RPMI7951 (cell line): ENCODE data around the gene MBNL1. TPM values are rescaled to one million over a fixed set of nuclear protein-coding genes. Genes with fewer than 3 reads are reported as not detected.
"Not testable (repeated sequence)": the region's sequence is repeated elsewhere in the genome, so short reads cannot be mapped to it uniquely, and the experiment has no call there.

ENCODE experiments used
- DNase-seq: peaks from one replicate; pipeline ENCODE4 v3.0.0-alpha.2; 2012; ENCODE audit warnings: low read depth
- total RNA-seq: library from RNA; depleted of rRNA; stranded (reverse); fragments of >200 nt; shearing (Covaris generic); gene quantifications from 2 replicates; pipeline ENCODE4 v1.2.3, GENCODE V29; 2014

The MBNL1 gene
- total RNA-seq, 1 experiment from 2014 or later: 318 TPM

- DNase-seq: no peak
These were observed 107.8 kb downstream of the MBNL1 start for GRCh38 chr3:152376351-152377183.

GRCh38 chr3:152377184-152377570 lies 108.4 kb downstream of the MBNL1 start:
- DNase-seq: no peak

DNA sequence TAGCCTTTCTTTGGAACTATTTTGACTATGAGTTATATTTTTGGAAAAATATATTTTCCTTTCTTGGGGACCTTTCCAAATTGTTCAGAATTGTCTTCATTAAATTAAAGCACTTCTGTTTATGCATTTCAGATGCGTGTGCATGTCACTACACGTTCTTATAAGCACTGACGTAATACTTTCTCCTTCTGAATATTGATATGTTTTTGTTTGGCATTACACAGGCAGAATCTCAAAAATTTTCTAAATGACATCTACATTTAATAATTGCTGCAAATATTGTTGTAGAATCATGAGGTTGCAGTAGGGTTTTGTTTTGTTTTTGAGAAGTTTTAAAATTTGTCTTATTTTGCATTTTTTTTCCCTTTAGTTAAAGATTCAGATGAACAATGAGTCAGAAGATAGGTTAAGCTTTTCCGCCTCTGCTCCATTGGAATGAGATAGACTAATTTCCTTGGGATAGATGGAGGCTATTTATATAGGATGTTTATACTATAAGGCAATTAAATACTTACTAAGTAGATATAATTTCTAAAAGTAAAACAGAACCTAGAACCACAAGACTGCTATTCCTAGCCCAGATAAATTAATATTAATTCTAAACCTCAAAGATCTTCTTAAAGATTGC lies 110.8 kb downstream of the MBNL1 start:
- DNase-seq: no peak

DNA sequence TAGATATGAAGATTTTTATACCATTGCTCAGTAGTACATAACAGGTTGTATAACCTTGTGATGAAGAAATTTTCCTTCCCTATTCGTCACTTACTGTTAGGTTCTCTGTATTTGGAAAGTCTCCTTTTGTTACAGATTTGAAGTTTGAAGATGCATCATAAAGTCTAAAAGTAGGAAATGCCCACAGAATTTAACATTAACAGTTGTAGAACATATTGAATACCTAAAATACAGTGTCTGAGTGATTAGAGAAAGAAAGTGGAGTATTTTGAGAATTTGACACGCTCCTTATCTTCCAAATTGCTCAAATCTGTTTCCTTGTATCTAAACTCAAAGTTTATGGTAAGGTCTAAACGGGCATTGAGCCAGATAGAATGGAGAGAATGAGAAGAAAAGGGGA lies 111.3 kb downstream of the MBNL1 start:
- no peak for DNase-seq

- DNase-seq: no peak
These were observed 113.2 kb downstream of the MBNL1 start for GRCh38 chr3:152381881-152382295.

DNA sequence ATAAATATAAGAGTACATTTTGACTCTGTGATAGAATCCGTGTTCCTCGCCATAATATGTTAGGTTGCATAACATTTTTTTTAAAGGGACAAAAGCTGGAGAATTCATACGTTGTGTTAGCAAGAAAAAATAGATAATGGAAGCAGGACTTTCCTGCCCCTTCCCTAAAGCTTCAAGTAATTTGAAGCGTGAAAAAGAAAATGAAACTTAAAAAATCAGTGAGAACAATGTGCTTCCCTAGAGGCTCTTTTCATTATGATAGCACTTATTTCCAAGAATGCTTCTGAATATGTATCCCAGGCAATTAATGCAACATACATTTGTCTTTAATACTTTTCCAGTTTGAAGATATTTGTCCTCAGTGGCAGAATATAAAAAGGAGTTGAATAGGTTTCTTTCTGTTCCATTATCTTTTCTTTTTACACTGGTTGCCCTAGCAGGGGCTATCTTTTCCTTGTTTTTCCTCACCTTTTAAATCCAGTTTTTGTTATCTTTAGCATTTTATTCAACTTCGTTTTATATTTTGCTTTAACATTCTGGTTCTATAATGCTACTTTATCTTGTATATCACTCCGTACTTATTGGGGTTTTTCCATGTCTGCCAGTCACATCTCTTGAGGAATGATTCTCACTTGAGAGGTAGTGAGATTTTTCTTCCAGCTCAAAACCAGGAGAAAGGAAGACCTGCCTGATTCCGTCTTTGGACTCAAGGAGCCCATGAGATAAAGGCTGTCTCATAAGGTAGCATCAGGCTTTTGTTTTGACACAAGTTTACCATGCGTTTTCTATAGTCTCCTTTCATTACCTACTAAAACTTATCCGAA lies 113.8 kb downstream of the MBNL1 start:
- peak; percentile 62 for DNase-seq

- no peak for DNase-seq
These were observed 114.4 kb downstream of the MBNL1 start for GRCh38 chr3:152383136-152383606.

DNA sequence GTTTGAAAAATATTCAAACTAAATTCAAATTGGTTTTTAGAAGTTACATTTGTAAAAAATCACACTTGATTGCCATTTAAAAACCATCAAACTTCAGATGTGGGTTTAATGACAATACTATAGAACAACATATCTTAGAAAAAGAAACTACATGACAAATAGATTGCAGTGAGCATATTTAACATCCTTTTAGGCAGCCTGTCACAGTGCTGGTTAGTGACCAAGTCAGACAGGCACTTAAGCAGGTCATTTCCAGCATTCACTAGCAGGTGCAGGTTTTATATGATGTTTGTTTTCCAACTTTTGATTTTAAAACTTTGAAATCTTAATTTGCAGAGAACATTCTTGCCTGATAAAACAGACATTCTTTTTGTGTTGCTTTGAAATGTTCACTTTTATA lies 115.7 kb downstream of the MBNL1 start:
- no peak for DNase-seq

DNA sequence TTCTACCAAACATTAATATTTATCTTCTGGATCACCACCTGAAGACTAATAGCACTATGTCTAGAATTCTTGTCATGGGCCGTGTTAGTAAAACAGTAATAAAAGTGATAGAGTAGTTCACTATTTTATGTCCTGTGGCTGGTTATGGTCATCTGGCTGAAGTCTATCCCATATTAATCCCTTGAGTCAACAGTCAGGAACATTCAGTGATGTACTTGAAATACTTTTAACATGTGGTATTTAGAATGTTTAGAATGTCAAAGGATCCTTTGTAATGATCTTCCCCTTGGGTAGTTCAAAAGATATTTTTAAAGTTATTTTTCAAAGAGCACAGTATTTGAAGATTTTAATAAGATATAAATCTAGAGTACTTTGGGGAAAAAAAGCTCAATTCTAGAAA lies 117.0 kb downstream of the MBNL1 start:
- DNase-seq: peak; percentile 42

GRCh38 chr3:152386208-152386607 lies 117.5 kb downstream of the MBNL1 start:
- DNase-seq: no peak

DNA sequence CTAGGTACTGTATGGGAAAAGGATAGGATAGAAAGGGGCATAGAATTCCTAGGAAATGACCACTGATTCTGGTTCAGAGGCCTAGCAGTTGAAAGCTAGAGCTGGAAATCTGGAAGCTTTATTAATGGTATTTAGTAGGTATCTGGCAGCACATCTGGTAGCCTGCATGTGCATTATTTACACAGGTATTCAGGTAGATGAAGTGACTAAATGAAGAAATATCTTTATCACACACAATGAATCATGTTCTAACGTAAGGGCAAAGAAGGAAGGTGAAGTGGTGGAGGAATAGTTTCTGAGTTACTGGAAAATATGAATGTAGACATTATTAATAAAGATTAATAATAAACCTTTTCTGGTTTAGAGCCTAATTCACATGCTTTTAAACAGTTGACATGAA lies 119.9 kb downstream of the MBNL1 start:
- no peak for DNase-seq

GRCh38 chr3:152389316-152389934 lies 120.7 kb downstream of the MBNL1 start:
- no peak for DNase-seq

DNA sequence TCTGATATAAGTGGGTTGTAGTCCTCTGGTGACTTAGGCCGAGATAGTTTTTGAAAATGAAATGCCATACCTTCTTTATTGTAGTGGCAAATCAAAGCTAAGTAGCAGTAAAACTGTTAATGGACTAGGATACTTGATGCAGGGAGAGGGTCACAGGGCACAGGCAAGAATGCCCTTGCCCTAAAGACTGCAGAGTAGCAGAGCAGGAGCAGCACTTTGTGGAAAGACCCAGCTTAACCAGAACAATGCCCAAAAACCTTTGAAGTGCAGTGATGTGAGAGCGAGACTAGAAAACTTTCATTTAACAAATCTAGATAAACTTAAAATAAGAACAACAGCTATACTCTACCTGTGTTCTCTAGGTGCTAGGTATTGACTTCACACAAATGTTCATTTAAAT lies 121.9 kb downstream of the MBNL1 start:
- no peak for DNase-seq

GRCh38 chr3:152391671-152392070 lies 122.9 kb downstream of the MBNL1 start:
- DNase-seq: no peak

DNA sequence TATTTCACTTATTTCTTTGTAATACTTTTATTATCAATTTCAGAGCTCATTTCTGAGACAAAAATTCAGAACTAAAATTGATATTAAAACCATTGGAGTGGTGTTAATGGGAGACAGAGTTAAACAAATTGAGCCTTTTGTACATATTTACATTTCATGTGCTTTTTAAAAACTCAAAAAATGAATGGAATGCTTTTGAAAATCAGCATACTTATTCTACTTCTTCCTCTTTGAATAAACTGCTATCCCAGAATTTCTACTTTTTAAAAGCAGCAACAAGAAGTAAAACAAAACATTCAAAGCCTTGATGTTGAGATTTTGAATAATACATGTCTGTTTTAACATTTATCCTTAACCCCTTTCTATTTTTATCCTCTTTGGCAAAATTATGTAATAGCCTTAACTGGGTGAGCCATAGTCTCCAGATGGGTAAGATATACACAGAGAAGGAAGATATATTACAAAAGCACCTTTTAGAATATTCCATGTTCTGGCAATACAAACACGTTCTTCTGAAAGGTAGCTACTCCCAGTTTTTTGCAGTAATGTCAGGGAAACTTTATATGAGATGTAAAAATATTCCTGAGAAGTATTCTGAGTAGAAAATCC lies 123.6 kb downstream of the MBNL1 start:
- DNase-seq: no peak

- DNase-seq: no peak
These were observed 125.5 kb downstream of the MBNL1 start for GRCh38 chr3:152394246-152394645.

DNA sequence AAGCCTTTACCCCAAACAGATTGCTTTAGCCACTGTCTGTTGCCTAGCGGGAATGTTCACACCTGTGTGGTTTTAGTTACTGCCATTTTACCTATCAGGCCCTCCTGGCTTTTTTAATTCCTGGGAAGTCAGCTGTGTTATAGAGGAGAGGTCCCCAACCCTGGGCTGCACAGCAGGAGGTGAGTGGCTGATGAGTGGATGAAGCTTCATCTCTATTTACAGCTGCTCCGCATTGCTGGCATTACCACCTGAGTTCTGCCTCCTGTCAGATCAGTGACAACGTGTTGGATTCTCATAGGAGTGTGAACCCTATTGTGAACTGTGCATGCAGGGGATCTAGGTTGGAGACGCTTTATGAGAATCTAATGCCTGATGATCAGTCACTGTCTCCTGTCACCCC lies 127.0 kb downstream of the MBNL1 start:
- DNase-seq: no peak

- no peak for DNase-seq
These were observed 128.1 kb downstream of the MBNL1 start for GRCh38 chr3:152396867-152397266.

GRCh38 chr3:152397348-152397747 lies 128.6 kb downstream of the MBNL1 start:
- not testable (repeated sequence) for DNase-seq

GRCh38 chr3:152398495-152398894 lies 129.8 kb downstream of the MBNL1 start:
- DNase-seq: no peak

GRCh38 chr3:152399374-152399773 lies 130.6 kb downstream of the MBNL1 start:
- DNase-seq: peak; percentile 53
